NK-92 (cell line): Measurements from ENCODE around the gene QRICH2.

ENCODE experiments used
- DNase-seq: peaks from one replicate; lab custom pipeline; 2025; ENCODE audit not compliant: unreplicated experiment; lab: John Stamatoyannopoulos, UW

The QRICH2 gene

GRCh38 chr17:76279742-76280287 lies 28.3 kb downstream of the QRICH2 start:
- no peak for DNase-seq

DNA sequence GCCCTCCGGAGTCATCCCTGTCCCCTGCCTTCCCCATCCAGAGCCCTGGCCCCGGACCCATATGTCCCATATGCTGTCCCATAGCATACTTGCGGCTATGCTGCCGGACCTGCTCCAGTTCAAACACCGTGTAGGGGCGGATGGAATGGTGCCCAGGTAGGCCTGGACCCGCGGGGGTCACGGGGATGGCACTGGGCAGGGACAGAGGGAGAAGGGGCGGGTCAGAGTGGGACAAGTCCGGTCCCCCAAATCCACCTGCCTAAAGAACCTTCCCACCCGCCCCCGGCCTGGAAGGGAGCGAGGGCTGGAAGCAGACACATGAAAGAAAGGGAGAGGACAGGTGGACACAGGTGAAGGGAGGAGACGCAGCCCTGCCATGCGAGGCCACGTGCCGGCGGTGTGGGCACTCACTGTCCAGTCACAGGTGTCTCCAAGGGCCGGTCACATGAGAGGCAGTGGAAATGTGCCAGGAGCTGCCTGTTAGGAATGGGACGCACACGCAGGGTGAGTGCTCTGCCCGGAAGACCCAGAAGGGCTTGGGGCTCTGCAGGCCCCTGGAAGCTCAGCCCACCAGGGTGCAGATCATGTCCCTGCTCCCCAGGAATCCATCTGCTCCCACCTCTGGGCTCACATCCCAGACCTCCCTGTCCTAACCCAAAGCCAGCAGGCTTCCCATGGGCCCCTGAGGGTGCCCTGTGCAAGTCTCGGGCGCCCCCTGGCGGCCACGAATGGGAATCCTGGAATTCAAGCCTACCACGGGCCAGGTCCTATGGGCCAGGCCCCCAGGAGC lies 28.9 kb downstream of the QRICH2 start:
- peak; percentile 28 for DNase-seq

GRCh38 chr17:76278268-76278908 lies 29.7 kb downstream of the QRICH2 start:
- no peak for DNase-seq

- no peak for DNase-seq
These were observed 30.5 kb downstream of the QRICH2 start for GRCh38 chr17:76277300-76278267.

GRCh38 chr17:76276461-76277299 lies 31.4 kb downstream of the QRICH2 start:
- DNase-seq = no peak

DNA sequence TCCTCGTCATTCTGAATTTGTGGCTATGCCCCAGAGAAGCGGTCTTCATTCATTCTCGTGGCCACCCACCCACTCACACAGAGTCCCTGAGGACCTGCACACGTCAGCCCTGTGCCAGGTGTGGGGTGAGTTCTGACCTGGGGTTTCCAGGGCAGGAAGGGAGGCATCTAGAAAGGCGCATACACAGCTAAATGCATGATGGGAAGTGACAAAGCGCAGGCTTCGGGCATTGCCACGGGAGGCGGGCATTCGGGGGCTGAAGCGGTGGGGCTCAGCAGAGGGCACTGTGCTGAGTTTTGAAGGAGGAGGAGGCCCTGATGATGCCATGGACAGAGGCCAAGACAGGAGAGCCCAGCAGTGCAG lies 32.0 kb downstream of the QRICH2 start:
- no peak for DNase-seq

DNA sequence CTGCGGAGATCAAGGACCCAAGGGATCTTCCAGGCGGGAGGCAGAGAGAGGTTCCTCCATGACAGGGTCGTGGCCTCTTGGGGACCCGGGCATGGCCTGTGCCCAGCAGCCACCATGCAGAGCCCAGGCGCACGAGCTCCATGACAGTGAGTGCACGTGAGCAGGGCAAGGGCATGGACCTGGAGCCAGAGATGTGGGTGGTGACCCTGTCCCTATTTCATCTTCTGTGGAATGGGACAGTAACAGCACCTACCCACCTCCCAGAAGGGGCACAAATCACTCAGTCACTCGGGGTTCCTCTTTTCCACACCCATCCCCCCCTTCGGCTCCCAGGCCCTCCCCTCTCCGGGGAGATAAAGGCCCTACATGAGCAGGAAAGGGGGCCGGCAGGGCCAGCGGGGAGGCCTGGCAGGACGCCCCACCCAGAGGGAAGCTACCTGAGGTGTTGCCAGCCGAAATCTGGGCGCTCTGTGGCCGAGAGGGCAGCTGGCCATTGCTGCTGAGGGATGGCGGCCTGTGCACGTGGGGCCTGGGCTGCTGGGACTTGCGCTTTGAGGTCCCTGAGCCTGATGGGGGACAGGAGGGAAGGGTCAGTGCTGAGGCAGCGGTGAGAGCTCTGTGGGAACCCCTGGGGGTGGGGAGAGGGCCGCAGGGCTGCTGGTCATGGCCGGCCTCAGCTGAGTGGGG lies 32.6 kb downstream of the QRICH2 start:
- no peak for DNase-seq

DNA sequence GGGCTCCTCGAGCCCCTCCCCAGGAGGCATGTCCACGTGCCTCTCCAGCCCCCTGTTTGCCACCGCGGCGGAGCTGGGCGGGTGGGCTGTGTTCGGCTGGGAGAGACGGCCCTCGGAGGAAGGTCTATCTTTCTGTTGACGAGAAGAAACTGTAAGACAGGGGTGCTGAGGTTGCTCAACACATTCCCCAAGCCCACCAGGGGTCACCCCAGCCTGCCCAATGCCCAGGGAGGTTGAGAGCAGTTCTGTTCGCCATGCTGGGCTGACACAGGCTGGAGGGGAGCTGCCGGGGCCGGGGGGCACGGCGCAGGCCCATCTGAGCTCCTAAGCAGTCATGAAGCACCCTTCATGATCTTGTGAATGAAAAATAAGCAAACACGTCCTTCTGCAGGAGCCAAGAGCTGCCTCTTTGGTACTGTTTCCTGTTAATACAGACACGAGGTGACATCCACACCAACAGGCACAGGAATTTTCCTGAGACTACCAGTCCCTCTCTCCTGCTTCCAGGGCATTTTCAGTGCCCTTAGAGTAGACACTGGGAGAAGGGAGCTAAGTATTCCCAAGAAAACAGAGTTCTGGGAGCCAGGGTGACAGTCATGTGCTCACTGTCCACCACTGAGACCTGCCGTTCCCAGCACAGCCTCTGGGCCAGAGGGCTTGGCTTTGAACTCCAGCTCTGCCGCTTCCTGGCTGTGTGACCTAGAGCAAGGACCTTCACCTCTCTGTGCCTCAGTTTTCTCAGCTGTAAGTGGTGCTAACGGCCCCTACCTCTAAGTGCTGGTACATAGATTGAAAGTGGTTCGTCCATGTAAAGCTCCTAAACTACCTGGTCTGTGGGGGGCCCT lies 33.7 kb downstream of the QRICH2 start:
- no peak for DNase-seq

DNA sequence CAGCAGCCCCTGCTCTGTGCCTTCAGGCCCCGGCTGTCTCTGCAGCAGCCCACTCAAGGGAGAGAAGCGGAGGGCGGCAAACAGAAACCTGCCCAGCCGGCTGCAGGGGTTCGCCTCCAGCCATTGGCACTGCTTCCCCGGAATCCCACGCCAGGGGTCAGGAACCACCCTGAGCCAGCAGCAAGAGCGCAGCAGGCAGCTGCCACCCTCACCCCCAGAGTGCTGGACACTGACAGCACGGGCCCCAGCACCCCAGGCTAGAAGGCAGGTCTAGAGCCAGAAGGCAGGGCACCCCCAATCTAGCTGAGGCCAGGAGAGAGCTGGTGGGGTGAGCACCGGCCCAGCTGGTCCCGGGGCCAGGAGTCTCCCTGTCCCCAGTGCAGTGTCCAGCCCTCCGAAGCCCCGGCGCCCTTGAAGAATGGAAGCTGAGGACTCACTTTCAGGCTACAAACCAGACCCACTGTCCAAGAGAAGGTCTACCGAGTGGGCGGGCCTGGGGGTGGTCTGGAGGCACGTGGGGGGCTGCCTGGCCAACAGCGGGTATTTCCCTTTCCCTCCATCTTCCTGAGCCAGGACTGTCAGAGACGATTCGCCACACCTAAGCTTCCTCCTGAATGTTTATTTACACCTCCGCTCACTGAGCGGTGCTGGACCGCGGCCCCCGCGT lies 34.5 kb downstream of the QRICH2 start:
- no peak for DNase-seq

DNA sequence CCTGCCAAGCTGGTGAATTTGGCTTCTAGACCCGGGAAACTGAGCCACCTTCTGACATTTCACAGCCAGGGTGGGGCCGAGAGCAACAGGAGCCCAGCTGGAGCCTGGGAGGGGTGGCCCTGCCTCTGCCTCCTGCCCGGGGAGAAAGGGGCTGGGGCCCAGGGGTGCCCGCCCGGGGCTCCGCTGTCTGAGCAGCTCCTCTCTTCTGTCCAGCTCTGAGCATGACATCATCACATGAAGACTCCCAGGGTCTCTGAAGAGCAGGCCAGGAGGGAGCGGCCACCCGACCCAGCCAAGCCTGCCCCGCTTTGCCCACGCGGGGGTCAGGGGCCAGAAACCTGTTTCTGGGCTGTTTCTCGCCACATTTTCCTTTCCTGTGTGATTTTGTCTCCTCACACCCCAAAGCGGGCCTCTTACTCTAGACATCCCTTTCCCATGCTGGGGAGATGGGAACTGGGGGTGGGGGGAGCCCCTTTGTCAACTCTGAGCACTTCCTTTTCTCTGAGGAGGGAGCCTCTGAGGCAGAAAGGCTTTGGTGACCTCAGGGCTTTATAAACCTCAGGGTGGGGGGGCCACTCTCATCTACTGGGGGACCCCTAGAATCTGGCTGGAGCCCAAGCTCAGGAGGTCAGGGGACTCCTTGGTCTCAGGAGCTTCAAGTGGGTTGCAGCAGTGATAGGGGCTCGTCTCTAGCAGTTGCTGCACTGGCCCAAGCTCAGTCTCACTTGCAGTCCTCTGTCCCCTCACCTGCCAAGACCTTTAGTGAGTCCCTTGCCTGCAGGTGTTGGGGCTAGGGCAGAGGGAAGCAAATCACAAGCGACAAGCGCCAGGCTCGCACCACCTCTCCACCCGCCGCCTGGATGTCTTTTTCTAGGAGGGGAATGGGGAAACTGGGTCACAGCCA lies 35.3 kb downstream of the QRICH2 start:
- no peak for DNase-seq

- no peak for DNase-seq
These were observed 36.2 kb downstream of the QRICH2 start for GRCh38 chr17:76271669-76272540.

- no peak for DNase-seq
These were observed 37.1 kb downstream of the QRICH2 start for GRCh38 chr17:76270770-76271668.

DNA sequence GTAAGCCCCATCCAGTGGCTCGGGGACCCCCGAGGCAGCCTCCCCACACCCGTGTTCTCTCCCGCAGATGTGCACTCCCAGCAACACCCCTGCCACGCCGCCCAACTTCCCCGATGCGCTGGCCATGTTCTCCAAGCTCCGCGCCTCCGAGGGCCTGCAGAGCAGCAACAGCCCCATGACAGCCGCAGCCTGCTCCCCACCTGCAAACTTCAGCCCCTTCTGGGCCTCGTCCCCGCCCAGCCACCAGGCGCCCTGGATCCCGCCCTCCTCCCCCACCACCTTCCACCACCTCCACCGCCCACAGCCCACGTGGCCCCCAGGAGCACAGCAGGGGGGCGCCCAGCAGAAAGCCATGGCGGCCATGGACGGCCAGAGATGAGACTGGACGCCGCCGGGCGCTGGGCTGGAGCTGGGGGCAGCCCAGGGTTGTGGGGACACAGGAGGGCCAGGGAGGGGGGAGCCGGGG lies 37.9 kb downstream of the QRICH2 start:
- no peak for DNase-seq

DNA sequence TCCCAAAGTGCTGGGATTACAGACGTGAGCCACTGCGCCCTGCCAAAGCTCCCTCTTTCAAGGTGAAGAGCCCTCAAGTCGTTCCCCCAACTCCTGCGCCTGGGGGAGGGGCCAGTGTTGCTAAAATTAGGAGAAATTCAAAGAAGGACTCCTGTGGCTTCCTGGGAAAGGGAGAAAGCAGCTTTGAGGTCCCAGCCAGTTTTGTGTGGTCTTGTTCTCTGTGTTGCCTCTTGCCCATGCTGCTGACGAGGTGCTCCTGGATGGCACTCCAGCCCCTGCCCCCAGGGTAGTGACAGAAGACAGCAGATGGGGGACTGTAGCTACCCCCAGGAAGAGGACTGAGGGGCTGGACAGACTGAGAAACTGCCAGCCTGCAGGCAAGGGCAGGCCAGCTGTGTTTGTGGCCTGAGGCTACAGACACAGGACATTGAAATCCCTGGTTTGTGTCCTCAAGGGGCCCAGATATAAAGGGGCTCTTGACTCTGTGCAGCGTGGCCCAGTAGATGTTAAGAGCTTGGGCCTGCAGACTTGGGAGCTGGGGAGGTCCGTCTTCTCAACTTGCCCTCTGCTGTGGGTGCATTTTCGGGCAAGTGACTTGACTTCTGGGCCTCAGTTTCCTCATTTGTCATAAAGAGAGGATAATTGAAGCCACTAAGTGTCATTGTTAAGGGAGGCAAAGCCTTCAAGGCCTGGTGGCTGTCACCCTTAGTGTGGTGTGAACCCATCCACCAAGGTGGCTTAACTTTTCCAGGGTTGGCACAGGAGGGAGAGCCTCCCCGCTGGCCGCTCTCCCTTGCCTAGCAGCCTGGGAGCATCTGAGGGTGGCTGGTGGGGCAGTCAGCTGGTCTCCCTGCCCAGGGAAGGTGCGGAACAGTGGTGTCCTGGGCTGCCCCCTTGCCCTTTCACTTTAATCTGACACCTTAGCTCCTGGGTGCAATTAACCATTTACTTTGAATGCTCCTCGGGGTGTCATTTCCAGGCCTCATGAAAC lies 38.8 kb downstream of the QRICH2 start:
- no peak for DNase-seq
